Measurements from ENCODE around the gene ZNF48.

DNA sequence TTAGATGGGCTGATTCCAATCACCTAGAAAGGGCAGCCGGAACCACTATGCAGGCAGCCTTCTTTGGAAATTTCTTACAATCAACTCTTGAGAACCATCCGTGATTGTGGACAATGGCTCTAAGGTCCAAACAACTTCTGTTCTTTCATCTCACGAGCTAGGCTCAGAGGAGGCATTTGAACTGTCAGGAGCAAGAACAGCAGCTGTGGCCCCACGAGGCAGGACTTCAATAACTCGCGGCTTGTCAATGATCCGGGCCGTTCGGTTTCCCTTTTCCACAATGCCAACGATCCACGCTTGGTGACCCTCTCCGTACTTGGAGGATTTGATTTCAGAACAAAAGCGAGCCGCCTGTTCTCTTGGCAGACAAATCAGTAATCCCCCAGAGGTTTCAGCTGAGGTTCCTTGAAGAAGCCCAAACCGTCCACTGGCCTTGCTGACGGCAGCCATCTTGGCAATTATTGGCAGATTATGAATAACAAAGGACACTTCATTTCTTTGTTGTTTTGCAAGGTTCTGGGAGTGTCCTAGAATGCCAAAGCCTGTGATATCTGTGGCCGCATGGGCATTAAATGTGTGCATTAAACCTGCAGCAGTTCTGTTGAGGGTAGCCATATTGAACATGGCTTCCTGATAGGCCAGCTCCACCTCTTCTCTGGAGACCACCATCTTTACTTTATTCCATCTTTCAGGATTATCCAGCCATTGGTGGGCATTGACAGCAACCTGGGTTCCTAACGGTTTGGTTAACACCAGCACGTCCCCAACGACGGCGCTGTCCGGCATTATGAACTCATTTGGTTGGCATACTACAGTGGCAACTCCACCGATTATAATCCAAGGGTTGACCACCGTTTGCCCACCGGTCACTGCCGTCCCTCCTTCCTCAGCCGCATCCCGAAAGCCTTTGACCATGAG, 49.3 kb downstream of the ZNF48 start:
- TF ChIP-seq, protein P1, sequence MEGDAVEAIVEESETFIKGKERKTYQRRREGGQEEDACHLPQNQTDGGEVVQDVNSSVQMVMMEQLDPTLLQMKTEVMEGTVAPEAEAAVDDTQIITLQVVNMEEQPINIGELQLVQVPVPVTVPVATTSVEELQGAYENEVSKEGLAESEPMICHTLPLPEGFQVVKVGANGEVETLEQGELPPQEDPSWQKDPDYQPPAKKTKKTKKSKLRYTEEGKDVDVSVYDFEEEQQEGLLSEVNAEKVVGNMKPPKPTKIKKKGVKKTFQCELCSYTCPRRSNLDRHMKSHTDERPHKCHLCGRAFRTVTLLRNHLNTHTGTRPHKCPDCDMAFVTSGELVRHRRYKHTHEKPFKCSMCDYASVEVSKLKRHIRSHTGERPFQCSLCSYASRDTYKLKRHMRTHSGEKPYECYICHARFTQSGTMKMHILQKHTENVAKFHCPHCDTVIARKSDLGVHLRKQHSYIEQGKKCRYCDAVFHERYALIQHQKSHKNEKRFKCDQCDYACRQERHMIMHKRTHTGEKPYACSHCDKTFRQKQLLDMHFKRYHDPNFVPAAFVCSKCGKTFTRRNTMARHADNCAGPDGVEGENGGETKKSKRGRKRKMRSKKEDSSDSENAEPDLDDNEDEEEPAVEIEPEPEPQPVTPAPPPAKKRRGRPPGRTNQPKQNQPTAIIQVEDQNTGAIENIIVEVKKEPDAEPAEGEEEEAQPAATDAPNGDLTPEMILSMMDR (IDR thresholded peaks at IDR 0.05; ENCODE audit: low read length) = no peak
- no peak for TF ChIP-seq EZH2 (optimal IDR thresholded peaks at IDR 0.05; ENCODE audit: low read depth, low read length)
